H1 (cell line): ENCODE measurements around the gene CACNA2D4. TPM values are rescaled to one million over a fixed set of nuclear protein-coding genes. Genes with fewer than 3 reads are reported as not detected.

Experiments used
- CTCF ChIA-PET: fragments of 300-600 bp; sonication (Branson Sonifier 250); formaldehyde crosslinking; loops from one replicate; lab custom pipeline; 2021; ENCODE audit not compliant: partially characterized antibody; lab: Charles Lee
- POLR2A ChIA-PET: fragments of 300-600 bp; sonication (Branson Sonifier 250); formaldehyde crosslinking; loops from one replicate; lab custom pipeline; 2021; ENCODE audit warnings: inconsistent platforms; ENCODE audit not compliant: partially characterized antibody; lab: Charles Lee
- DNase-seq, 2 experiments: peaks; one replicate each; pipeline versions ENCODE4 v3.0.0 to v3.0.0-alpha.2; 2010 to 2022; ENCODE audit warnings: low spot score in 2 of 2, low read depth in 1 of 2, mixed read lengths in 1 of 2
- FAIRE-seq: peaks from 2 replicates; lab custom pipeline; 2011; peaks lifted over from hg19 to GRCh38; lab: Jason Lieb, UNC
- H2AFZ ChIP-seq: 2 replicates; pipeline ENCODE4 v1.8.1; 2012; ENCODE audit warnings: low read length, inconsistent platforms
- H2AK5ac ChIP-seq: 2 replicates; pipeline ENCODE4 v1.6.1; 2013; ENCODE audit warnings: low read depth, low read length
- H2BK120ac ChIP-seq: replicated peaks from 2 replicates; pipeline ENCODE3; 2013; ENCODE audit warnings: low read depth, low read length, inconsistent platforms
- H2BK12ac ChIP-seq: 2 replicates; pipeline ENCODE4 v1.6.1; 2013; ENCODE audit warnings: low read depth, low read length
- H2BK15ac ChIP-seq: 2 replicates; pipeline ENCODE4 v1.6.1; 2013; ENCODE audit warnings: low read length
- H2BK20ac ChIP-seq: 2 replicates; pipeline ENCODE4 v1.6.1; 2013; ENCODE audit warnings: low read length
- H2BK5ac ChIP-seq: 2 replicates; pipeline ENCODE4 v1.6.1; 2013; ENCODE audit warnings: low read depth, low read length
- H3K14ac ChIP-seq: 2 replicates; pipeline ENCODE4 v1.6.1; 2013; ENCODE audit warnings: inconsistent platforms; ENCODE audit not compliant: insufficient read length
- H3K18ac ChIP-seq: 2 replicates; pipeline ENCODE4 v1.6.1; 2013; ENCODE audit warnings: low read length; ENCODE audit errors: extremely low read depth
- H3K23ac ChIP-seq: 2 replicates; pipeline ENCODE4 v1.6.1; 2013; ENCODE audit warnings: inconsistent platforms; ENCODE audit not compliant: insufficient read length
- H3K23me2 ChIP-seq: 2 replicates; pipeline ENCODE4 v1.6.1; 2013; ENCODE audit warnings: low read depth, low read length
- H3K27ac ChIP-seq: 2 replicates; pipeline ENCODE4 v1.6.1; 2011; ENCODE audit warnings: low read depth, low read length, inconsistent platforms
- H3K27me3 ChIP-seq, 4 experiments: replicated peaks in 1 of 4; 1 replicate in 1 of 4; 2 replicates in 3 of 4; pipeline versions ENCODE4 v1.6.1 to v1.8.1; 2011 to 2013; ENCODE audit warnings: low read length in 3 of 4, mild to moderate bottlenecking in 3 of 4, inconsistent platforms in 2 of 4, mixed read lengths in 2 of 4, moderate library complexity in 1 of 4; ENCODE audit not compliant: control insufficient read depth in 3 of 4, insufficient read depth in 3 of 4; ENCODE audit errors: extremely low read depth in 1 of 4
- H3K36me3 ChIP-seq, 4 experiments: 2 replicates each; pipeline versions ENCODE4 v1.6.1 to v1.8.1; 2011 to 2013; ENCODE audit warnings: mild to moderate bottlenecking in 4 of 4, low read length in 3 of 4, moderate library complexity in 2 of 4, control low read depth in 1 of 4, inconsistent platforms in 1 of 4; ENCODE audit not compliant: insufficient read depth in 4 of 4, control insufficient read depth in 2 of 4
- H3K4ac ChIP-seq: replicated peaks from 2 replicates; pipeline ENCODE3; 2013; ENCODE audit warnings: low read length, low read depth, mixed read lengths, inconsistent platforms; ENCODE audit not compliant: insufficient read length
- H3K4me1 ChIP-seq, 4 experiments: replicated peaks in 1 of 4; 1 replicate in 1 of 4; 2 replicates in 3 of 4; pipeline versions ENCODE4 v1.6.1 to v1.8.1; 2011 to 2013; ENCODE audit warnings: low read length in 3 of 4, inconsistent platforms in 2 of 4, mixed read lengths in 1 of 4; ENCODE audit not compliant: insufficient read depth in 4 of 4, control insufficient read depth in 3 of 4
- H3K4me2 ChIP-seq, 2 experiments: 2 replicates each; pipeline versions ENCODE4 v1.6.1 to v1.8.1; 2011 to 2013; ENCODE audit warnings: low read depth in 2 of 2, low read length in 2 of 2, control low read depth in 1 of 2, inconsistent platforms in 1 of 2, mild to moderate bottlenecking in 1 of 2; ENCODE audit not compliant: insufficient read depth in 1 of 2
- H3K4me3 ChIP-seq, 4 experiments: fragments of 200-600, 300-600 bp in 1 of 4; sonication (generic), shearing (Covaris generic), sonication (Bioruptor Twin) in 1 of 4; 2 replicates each; pipeline versions ENCODE4 v1.5.1 to v1.8.1; 2011 to 2016; ENCODE audit warnings: low read length in 4 of 4, low read depth in 3 of 4, control low read depth in 2 of 4, inconsistent platforms in 2 of 4, mild to moderate bottlenecking in 2 of 4, mixed read lengths in 1 of 4, moderate library complexity in 1 of 4; ENCODE audit not compliant: insufficient read depth in 2 of 4; ENCODE audit errors: extremely low read depth in 1 of 4
- H3K56ac ChIP-seq: replicated peaks from 2 replicates; pipeline ENCODE3; 2013; ENCODE audit warnings: low read depth, mild to moderate bottlenecking, mixed read lengths, low read length, inconsistent platforms; ENCODE audit not compliant: insufficient read length
- H3K79me1 ChIP-seq: 2 replicates; pipeline ENCODE4 v1.6.1; 2013; ENCODE audit warnings: low read depth, low read length, control low read depth
- H3K79me2 ChIP-seq, 2 experiments: 2 replicates each; pipeline versions ENCODE4 v1.6.1 to v1.8.1; 2012 to 2013; ENCODE audit warnings: low read length in 2 of 2, mild to moderate bottlenecking in 2 of 2, inconsistent platforms in 1 of 2; ENCODE audit not compliant: insufficient read depth in 2 of 2, control insufficient read depth in 1 of 2
- H3K9ac ChIP-seq, 4 experiments: replicated peaks in 1 of 4; 1 replicate in 1 of 4; 2 replicates in 3 of 4; pipeline versions ENCODE4 v1.6.1 to v1.8.1; 2011 to 2013; ENCODE audit warnings: low read depth in 3 of 4, low read length in 3 of 4, control low read depth in 2 of 4, mild to moderate bottlenecking in 2 of 4, moderate library complexity in 2 of 4, inconsistent platforms in 1 of 4; ENCODE audit errors: extremely low read depth in 1 of 4
- H3K9me3 ChIP-seq, 2 experiments: 2 replicates each; pipeline versions ENCODE4 v1.6.1 to v1.8.1; 2012 to 2013; ENCODE audit warnings: mild to moderate bottlenecking in 2 of 2, moderate library complexity in 2 of 2, control low read depth in 1 of 2, inconsistent platforms in 1 of 2, low read depth in 1 of 2, low read length in 1 of 2, mixed read lengths in 1 of 2; ENCODE audit not compliant: insufficient read depth in 2 of 2
- H4K20me1 ChIP-seq, 2 experiments: replicated peaks in 1 of 2; 2 replicates each; pipeline versions ENCODE3 to v1.8.1; 2011 to 2013; ENCODE audit warnings: inconsistent platforms in 2 of 2, low read length in 2 of 2, mild to moderate bottlenecking in 1 of 2; ENCODE audit not compliant: insufficient read depth in 2 of 2, control insufficient read depth in 1 of 2
- H4K5ac ChIP-seq: 2 replicates; pipeline ENCODE4 v1.6.1; 2013; ENCODE audit warnings: low read length, low read depth, mixed read lengths, inconsistent platforms; ENCODE audit not compliant: insufficient read length
- H4K8ac ChIP-seq: 2 replicates; pipeline ENCODE4 v1.8.0; 2013; ENCODE audit warnings: mild to moderate bottlenecking, moderate library complexity, low read length, inconsistent platforms; ENCODE audit not compliant: insufficient read depth; ENCODE audit errors: extremely low read depth
- H4K91ac ChIP-seq: replicated peaks from 2 replicates; pipeline ENCODE3; 2013; ENCODE audit warnings: low read length, mixed read lengths, inconsistent platforms; ENCODE audit not compliant: insufficient read length
- POLR2AphosphoS5 ChIP-seq: IDR thresholded peaks from 2 replicates; pipeline ENCODE4 v1.6.1; 2011; ENCODE audit warnings: low read depth, low read length
- WGBS, 2 experiments: shearing (Covaris generic) in 1 of 2; methylation state at CpG; one replicate each; pipeline versions ENCODE4 v1.1.6 to v1.1.7; 2013 to 2015; ENCODE audit warnings: low lambda C conversion rate in 2 of 2, mixed read lengths in 2 of 2, inconsistent platforms in 1 of 2, low coverage in 1 of 2, missing lambda C conversion rate in 1 of 2; ENCODE audit not compliant: insufficient replicate concordance in 2 of 2, insufficient coverage in 1 of 2, insufficient read length in 1 of 2; ENCODE audit errors: extremely low coverage in 1 of 2, missing lambda C conversion rate in 1 of 2; 5-methylcytosine and 5-hydroxymethylcytosine counted together
- polyA plus RNA-seq, 7 experiments: library from polyadenylated mRNA; depleted of rRNA in 3 of 7; stranded (reverse) in 5 of 7; unstranded in 2 of 7; fragments of >200 nt in 5 of 7; fragments of 200-250 nt in 2 of 7; gene quantifications; 1 replicate in 5 of 7; 2 replicates in 1 of 7; 4 replicates in 1 of 7; pipeline versions ENCODE4 v1.2.1 to v1.2.3, GENCODE V29; 2011 to 2013; ENCODE audit warnings: missing spikeins in 2 of 7, mixed read lengths in 2 of 7
- total RNA-seq: library from RNA; stranded (reverse); fragmentation: NEBNext Ultra II Directional; extraction: Animal tissue kit (Norgen Biotek cat#: 25700); gene quantifications from 2 replicates; pipeline ENCODE4 v1.2.1, GENCODE V29; 2021
- TF ChIP-seq, protein P1 (sequence below): IDR thresholded peaks from 2 replicates; pipeline ENCODE4 v1.6.1; 2011; ENCODE audit warnings: low read length, improper control_type of control experiment

The CACNA2D4 gene
- total and polyA plus RNA-seq, 2 of the 8 experiments (the other 6 are each of a cell fraction or from before 2014, with no cell fraction given): 0.44 to 0.88 TPM

DNA sequence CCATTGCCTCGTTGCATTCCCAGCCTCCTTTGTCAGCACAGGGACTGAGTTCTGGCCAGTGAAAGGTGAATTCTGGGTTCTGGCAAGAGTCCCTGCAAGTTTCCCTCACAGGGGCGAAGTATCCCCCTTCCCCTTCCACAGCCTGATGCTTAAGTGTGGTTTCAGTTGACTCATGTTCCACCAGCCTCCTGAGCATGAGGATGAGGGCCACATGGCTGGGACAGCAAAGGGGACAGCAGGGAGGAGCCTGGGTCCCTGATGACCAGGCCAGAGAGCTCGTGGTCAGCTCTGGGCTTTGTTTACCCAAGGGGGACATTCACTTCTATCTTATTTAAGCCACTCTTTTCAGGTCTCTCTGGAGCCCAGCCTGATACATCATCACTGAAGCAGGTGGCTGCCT, 36.5 kb downstream of the CACNA2D4 start:
- FAIRE-seq (no peak), DNase-seq (no peak)
- 82% methylated on average over 3 of the region's 3 CpGs; no CpG with 5 or more reads in 1 of the 2 experiments for WGBS, 2 experiments
- H3K27ac ChIP-seq: no peak overlapping the region
- no peaks in the 10 kb centered on the region for H3K27me3 ChIP-seq
- no peaks in the 10 kb centered on the region for H3K23me2 ChIP-seq
- H2BK20ac ChIP-seq: no peak overlapping the region
- no peaks in the 10 kb centered on the region for H3K36me3 ChIP-seq
- no peaks in the 10 kb centered on the region for H3K4me1 ChIP-seq
- no peak overlapping the region for H2BK12ac ChIP-seq
- H3K23ac ChIP-seq: no peak overlapping the region
- ChIA-PET CTCF (interaction anchor here (1.0 kb wide), 1 partner anchor 58 kb away, joined by 3 read pairs; no protein-coding TSS in a partner anchor), POLR2A (no interaction called here)
- no peak overlapping the region for H3K14ac ChIP-seq
- no peak overlapping the region for H3K4me3 ChIP-seq
- no peaks in the 10 kb centered on the region for H4K20me1 ChIP-seq
- H4K5ac ChIP-seq: no peak overlapping the region
- no peak overlapping the region for H4K91ac ChIP-seq
- H3K4me2 ChIP-seq: no peak overlapping the region
- no peaks in the 10 kb centered on the region for H3K79me1 ChIP-seq
- no peak overlapping the region for H3K4ac ChIP-seq
- H3K9me3 ChIP-seq: no peaks in the 10 kb centered on the region; a peak in 1 of 4 replicates
- no peak overlapping the region for H3K9ac ChIP-seq
- H2AK5ac ChIP-seq: 0 out of 2 replicates have a peak overlapping the region, but pooled peaks have one; percentile 13
- no peaks in the 10 kb centered on the region for H3K79me2 ChIP-seq
- H3K56ac ChIP-seq: no peak overlapping the region
- H3K18ac ChIP-seq: no peak overlapping the region
- H2AFZ ChIP-seq: no peak overlapping the region
- H2BK5ac ChIP-seq: no peak overlapping the region
- no peak overlapping the region for H2BK120ac ChIP-seq
- no peak overlapping the region for H2BK15ac ChIP-seq
- no peak overlapping the region for H4K8ac ChIP-seq
- no peak for TF ChIP-seq POLR2AphosphoS5
- TF ChIP-seq, protein P1, sequence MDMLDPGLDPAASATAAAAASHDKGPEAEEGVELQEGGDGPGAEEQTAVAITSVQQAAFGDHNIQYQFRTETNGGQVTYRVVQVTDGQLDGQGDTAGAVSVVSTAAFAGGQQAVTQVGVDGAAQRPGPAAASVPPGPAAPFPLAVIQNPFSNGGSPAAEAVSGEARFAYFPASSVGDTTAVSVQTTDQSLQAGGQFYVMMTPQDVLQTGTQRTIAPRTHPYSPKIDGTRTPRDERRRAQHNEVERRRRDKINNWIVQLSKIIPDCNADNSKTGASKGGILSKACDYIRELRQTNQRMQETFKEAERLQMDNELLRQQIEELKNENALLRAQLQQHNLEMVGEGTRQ: no peak
